Hematopoietic multipotent progenitor cell treated with erythropoietin and hydrocortisone succinate and interleukin-3 and kit ligand, for 6 days (in vitro differentiated cells): ENCODE data around the gene SLC35D2.
"Not testable (repeated sequence)": the region's sequence is repeated elsewhere in the genome, so short reads cannot be mapped to it uniquely, and the experiment has no call there.

Experiments used
- DNase-seq: peaks from one replicate; pipeline ENCODE4 v3.0.0-alpha.2; 2015

The SLC35D2 gene

DNA sequence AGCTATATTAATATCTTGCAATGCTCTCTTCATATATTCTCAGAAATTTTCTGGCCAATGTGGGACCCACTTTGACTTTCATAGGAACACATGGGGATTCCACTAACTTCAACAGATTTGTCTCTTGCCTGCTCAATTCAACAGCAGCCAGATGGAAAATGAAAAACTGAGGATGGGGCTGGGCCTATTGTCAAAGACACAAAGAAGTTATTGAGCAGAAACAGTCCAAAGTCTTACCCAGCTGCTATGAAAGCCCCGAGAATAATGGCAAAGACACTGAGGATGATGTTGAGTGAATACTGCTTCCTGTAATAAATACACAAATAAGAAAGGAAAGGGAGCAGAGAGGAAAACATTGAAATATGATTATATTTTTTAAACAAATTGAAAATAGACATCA lies 32.6 kb downstream of the SLC35D2 start:
- DNase-seq: no peak

DNA sequence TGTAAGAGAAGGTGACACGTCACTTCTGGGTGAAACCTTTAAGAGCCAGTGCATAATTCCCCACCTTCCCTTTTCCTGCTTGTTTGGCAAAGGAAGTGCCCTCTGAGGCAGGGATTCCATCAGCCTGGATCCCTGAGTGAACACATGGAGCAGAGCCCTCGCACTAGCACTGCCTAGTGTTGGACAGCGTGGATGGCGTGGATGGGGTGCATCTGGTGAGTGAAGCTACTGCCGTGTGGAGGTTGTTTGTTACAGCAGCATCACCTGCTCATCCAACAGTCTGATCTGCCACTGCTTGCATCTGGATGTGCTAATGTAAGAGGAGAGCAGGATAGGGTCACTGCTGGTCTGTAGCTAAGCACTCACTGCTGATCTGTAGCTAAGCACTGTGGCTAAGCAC lies 35.2 kb downstream of the SLC35D2 start:
- DNase-seq: no peak

DNA sequence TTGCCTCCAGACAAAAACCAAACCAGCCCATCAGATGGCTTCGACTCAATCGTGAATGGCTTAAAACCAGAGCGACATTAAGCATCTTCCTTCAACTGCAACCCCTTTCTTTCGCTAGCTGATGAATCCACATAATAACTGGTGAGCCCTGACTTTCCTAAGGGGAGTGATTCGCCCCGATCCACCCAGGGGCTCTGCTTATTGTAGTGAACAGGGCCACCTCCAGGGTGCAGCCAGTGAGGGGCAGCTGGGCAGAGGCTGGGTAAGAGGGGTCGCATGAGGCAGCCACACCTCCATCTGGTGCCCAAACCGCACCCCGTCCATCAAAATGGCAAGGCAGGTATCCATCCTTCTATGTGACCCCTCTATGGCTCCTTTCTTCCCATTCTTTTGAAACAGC lies 38.0 kb downstream of the SLC35D2 start:
- DNase-seq: no peak

DNA sequence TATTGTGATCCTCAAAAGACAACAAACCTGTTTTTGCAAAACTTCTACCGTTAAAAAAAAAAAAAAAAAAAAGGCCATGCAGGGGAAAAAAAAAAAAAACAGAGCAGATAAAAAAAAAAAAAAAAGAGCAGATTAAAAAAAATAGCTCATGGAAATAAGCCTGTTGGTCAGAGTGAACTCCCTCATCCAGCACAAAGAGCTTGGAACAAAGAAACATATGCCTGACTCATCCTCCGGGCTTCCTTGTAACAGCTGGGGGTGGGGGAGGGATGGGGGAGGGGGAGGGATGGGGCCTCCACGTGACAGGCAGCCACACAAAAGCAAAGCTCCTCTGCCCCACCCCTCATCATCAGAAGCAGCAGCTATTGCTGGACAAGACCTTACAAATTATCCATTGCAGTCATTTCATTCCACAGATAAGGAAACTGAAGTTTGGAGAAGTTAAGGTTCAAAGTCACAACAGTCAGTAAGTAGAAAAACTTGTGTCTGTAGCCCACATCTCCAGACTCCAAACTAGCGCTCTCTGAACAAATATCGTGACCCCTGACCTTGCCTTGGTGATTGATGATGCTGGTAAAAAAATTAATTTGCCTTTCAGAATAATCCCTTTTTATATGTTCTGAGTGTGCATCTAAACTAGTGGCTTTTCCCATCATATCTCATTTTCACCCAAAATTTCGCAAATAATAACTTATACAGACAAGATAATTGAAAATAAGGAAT lies 38.9 kb downstream of the SLC35D2 start:
- DNase-seq: peak; percentile 22

DNA sequence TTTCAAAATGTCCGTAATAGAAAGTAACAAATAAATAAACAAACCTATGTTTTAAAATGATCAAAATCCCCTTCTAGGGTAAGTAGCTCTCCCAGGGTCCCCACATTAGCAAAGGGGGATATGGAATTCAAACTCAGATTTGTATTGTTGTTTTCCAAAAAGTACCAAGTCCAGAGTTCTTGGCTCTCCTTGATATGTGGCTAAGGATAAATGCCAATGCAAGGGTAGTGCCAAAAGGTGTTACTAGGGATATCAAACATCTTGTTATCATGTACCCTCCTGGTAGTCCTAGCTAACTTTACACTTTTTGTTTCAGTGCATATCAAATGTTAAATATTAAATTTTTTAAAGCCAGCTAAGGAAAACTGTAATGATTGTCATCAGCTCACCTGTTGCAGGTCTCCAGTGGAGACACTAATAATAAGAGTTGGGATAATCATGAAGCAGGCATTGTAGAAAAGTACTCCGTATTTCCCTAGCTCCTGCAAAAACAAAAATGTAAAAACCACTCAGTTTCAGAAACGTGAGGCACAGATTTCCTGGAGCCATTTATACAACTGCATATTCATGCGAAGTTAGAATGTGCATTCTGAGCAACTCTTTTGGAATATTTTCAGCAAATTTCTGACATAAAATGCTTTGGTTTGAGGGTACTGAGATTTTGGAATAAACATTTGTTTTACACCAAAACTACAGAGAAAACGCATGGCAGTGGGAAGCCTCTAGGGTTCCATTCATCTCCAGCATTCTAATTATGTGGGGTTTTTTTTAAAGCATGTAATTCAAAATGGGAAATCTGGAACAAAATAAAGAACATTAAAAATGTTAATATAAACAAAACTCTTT lies 39.8 kb downstream of the SLC35D2 start:
- no peak for DNase-seq

DNA sequence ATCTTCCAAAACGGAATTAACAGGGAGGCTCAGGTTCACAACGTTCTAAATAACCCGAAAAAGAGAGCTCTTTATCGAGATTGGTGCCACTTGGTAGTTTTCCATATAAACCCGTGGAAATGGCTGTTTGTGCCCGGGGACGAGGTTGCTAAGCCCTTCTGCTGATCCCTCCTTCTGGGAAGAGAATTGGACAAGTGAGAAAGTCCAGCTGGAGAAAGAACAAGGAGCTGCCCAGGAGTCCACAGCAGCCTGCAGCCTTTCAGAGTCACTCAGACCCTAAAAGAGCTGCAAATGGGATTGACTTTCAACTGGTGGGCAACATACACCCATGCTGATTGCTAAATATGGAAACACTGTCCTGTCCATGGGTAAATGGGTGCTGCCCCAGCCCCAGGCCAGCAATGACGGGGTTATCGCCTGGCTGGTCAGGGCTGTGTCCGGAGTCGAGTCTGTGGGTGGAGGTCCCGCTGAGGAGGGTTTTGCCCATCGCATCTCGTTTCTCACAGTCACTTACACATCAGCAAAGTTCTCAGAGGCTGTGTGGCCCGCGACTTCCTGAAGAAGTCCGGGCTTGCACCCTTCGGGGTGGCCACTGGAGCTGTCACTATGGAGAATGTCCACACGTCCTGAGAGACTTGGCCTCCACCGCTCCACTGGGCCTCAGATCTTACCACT lies 40.8 kb downstream of the SLC35D2 start:
- DNase-seq: no peak

GRCh38 chr9:96340707-96341106 lies 42.8 kb downstream of the SLC35D2 start:
- no peak for DNase-seq

- no peak for DNase-seq
These were observed 45.2 kb downstream of the SLC35D2 start for GRCh38 chr9:96338299-96338698.

- DNase-seq: no peak
These were observed 49.6 kb downstream of the SLC35D2 start for GRCh38 chr9:96333958-96334357.

DNA sequence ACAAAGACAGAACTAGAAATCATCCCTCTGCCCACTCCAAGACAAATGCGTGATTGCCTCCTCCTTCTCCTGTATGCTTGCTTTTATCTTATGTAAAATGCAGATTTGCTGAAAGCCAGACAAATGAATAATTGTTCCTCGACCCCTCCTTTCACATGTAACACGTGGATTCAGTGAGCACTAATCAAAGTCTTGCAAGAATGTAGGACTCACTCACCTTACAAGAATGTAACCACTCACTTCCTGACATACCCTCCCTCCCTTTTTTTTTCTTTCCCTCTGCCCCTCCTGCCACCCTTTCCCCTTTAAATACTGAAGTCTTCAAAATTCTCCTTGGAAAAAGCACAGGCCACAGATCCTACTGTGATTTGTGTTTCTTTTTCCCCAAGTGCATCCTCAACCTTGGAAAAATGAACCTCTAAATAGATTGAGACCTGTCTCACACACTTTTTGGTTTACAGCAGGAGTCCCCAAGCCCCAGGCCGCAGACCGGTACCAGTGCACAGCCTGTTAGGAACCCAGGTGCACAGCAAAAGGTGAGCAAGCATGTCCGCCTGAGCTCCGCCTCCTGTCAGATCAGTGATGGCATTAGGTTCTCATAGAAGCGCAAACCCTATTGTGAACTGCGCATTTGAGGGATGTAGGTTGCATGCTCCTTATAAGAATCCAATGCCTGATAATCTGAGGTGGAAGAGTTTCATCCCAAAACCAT lies 52.1 kb downstream of the SLC35D2 start:
- DNase-seq: no peak

DNA sequence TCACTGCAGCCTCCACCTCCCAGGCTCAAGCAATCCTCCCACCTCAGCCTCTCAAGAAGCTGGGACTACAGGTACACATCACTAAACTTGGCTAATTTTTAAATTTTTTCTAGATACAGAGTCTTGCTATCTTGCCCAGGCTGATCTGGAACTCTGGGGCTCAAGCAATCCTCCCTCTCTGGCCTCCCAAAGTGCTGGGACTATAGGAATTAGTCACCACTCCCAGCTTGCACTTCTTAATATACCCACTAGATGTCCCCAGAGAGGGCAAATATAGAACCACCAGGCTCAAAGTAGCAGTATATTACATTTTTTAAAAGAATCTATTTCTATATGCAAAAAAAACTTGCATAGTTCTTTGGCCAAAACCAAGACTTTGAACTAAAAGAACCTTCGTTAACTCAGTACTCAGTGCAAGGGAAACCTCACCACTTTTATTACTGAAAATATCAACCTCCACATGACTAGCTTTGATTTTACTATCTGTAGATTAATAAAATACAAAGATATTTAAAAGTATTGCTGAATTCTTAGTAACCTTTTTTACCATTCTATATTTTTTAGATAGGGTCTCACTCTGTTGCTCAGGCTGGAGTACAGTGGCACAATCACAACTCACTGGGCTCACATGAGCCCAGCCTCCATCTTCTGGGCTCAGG lies 55.7 kb downstream of the SLC35D2 start:
- peak; percentile 78 for DNase-seq

GRCh38 chr9:96323169-96323568 lies 60.3 kb downstream of the SLC35D2 start:
- DNase-seq: no peak

GRCh38 chr9:96322736-96323135 lies 60.8 kb downstream of the SLC35D2 start:
- not testable (repeated sequence) for DNase-seq

DNA sequence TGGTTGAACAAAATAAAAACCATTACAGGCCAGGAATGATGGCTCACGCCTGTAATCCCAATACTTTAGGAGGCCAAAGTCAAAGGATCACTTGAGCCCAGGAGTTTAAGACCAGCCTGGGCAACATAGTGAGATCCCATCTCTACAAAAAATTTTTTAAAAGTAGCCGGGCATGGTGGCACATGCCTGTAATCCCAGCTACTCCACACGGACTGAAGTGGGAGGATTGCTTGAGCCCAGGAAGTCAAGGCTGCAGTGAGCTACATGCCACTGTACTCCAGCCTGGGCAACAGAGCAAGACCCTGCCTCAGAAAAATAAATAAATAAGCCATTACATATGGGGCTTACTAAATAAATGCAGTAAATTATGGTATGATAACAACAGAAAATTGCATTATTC lies 61.3 kb downstream of the SLC35D2 start:
- DNase-seq: not testable (repeated sequence)

DNA sequence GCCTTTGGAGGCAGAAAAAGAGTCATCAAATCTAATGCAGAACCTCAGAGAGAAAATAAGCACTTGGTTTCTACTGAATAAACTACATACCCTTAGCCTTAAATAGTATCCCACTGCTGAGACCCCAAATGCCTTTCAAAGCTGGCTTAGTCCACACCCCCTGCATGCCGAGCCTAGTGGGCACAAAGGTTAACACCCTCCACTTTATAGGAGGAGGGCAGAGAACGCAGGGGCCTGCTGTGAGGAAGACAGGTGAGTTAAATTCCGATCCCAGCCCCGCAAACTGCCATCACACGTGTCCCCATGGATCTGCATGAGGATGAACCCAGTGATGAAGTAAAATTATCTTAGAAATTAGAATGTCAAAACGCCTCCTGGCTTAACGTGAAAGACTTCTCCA lies 62.0 kb downstream of the SLC35D2 start:
- no peak for DNase-seq

- DNase-seq: no peak
These were observed 62.7 kb downstream of the SLC35D2 start for GRCh38 chr9:96320749-96321280.

GRCh38 chr9:96318921-96319565 lies 64.5 kb downstream of the SLC35D2 start:
- no peak for DNase-seq

DNA sequence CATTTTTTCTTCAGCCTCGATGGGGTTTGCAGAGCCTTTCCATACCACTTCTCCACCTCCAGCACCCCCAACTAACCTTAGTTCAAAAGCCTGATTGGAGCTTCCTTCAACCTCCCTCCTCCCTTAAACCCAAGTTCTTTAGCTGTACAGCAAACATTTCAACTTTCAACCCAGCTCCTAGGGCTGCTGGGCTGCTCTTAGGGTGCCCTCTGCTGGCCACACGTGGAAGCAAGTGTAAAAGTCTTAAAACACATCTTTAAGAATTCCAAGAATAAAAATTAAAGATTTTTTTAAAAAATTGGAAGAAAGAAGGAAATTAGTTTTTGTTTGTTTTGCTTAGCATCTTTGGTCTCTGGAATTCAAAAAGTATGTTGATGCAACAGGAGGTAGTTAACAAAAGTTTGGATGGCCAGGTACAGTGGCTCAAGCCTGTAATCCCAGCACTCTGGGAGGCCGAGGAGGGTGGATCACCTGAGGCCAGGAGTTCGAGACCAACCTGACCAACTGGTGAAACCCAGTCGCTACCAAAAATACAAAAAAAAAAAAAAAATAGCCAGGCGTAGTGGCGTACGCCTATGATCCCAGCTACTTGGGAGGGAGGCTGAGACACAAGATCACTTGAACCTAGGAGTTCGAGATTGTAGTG lies 66.1 kb downstream of the SLC35D2 start:
- DNase-seq: peak; percentile 65

GRCh38 chr9:96309850-96310249 lies 73.7 kb downstream of the SLC35D2 start:
- no peak for DNase-seq

DNA sequence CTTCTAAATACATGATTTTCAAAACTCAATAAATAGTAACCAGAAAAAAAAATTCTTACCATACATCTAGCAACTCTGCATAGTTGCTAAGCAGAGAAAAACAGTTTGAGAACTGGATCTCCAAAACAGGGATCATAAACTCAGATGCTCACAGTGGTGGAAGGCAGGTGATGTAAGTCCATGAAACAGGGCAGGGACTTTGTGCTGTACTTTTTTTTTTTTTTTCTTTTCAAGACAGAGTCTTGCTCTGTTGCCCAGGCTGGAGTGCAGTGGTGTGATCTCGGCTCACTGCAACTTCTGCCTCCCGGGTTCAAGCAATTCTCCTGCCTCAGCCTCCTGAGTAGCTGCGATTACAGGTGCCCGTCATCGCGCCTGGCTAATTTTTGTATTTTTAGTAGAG lies 76.6 kb downstream of the SLC35D2 start:
- DNase-seq: not testable (repeated sequence)

- DNase-seq: no peak
These were observed 78.3 kb downstream of the SLC35D2 start for GRCh38 chr9:96305171-96305570.
